Jurkat, Clone E6-1 (cell line): ENCODE results near the gene CDCP1.

Experiments
- DNase-seq: peaks from one replicate; pipeline ENCODE4 v3.0.0-alpha.2; 2011; ENCODE audit warnings: low read depth, low spot score
- H3K4me3 ChIP-seq: 2 replicates; pipeline ENCODE4 v1.5.1; 2011; ENCODE audit warnings: mild to moderate bottlenecking, low read length, control low read depth, moderate library complexity

CDCP1 gene

DNA sequence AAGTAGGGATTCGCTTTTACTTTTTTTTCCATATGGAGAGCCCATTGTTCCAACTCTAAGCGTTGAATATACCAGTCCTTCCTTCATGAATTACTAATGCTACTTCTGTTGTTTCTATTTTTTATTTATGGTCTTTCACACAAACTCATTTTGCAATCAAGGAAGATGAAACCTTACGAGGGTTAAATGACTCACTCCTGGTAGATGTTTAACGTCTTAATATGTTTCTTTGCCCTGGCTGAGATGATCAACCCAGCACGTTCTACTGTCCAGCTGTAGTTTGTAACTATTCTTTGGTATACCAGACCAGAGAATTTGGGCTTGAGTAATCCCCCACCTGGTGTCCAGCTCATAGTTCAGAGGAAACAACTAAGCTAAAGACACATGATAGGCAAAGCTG lies 23.1 kb downstream of the CDCP1 start:
- DNase-seq = no peak
- H3K4me3 ChIP-seq = no peak overlapping the region

DNA sequence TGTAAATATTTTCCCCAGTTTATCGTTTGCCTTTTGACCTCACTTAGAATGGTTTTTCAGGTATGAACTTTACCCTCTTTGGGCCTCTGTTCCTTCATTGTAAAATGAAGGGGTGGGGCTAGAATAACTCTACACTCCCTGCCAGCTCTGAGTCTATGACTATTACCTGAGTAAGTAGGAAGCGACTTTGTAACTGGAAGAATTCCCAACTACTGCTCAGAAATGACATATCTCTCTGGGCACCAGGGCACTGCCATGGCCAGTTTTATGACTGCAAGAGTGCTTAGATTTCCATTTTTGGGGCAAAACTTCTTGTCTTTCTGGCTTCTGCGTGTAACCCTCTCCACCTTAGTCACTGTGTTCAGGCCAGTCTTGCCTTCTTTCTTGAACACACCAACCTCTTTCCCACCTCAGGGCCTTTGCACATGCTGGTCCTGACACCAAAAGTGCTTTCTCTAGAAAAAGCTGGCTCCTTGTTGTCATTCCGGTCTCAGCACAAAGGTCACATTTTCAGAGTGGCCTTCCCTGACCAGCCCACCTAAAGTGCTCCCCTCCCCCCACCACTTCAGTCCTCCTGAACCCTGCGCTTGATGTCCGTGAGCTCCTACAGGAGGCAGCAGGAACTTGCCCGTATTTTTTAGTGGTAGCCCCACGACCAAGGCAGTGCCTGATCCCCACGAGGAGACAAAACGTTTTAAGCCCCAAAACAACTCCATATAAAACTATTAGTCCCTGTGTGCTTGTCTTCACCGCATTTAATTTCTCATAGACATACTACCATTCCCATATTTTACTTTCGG lies 25.6 kb downstream of the CDCP1 start:
- H3K4me3 ChIP-seq = no peak overlapping the region
- no peak for DNase-seq

DNA sequence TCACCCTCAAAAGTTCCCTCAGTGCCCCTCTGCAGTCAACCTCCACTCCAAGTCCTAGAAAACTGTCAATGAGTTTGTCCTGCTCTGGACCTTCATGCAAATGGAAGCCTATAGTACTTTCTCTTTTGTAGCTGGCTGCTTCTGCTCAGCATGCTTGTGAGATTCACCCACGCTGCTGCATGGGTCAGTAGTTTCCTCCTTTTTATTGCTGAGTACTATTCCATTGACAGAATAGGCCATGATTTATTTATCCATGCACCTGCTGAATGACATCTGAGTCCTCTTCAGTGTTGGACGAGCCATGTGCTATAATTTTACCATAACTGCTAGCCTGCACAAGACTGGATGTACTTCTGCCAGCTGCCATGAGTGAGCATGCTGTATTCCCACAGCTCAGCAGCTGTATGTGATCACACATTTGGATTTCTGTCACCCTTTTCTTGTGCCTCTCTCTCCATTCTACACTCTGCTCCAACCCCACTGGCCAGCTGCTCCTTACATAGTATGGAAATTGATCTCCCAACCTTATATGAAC lies 26.3 kb downstream of the CDCP1 start:
- no peak for DNase-seq
- H3K4me3 ChIP-seq = no peak overlapping the region

DNA sequence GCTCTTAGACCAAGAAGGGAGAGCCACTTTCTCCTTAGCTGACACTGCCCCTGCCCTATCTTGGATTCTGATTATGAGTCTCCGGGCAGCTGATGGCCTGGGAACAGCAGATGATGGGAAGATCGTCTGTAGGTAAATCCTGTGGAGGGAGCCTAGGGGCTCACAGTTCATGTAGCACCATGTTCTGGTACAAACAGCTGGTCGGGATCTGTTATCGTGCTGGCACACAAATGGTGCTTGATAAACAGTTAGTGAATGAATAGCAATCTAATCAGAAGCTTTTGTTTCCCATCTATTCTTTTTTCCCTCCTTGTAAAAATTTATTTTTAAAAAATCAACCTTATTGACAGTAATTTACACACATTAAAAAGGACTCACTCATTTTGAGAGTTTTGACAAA lies 26.8 kb downstream of the CDCP1 start:
- no peak overlapping the region for H3K4me3 ChIP-seq
- no peak for DNase-seq

DNA sequence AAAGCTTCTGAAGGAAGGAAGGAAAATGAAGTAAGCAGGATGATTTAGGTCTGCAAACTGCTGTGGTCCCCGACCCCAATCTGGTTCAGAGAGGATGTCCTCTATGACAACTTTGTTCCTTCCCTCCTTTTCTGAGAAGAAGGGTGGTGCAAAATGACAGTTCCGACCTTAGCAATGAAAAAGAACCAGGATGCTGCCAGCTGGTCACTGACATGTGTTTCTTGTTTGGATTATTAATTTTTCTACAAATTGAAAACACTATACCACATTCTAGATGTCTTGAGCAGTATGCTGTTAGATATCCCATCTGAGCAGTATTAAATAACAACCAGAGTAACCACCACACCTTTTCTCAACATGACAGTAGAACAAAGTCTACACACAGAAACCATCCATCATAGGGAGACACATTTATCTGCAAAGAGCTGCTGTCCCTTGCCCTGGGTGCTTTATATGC lies 27.5 kb downstream of the CDCP1 start:
- no peak overlapping the region for H3K4me3 ChIP-seq
- no peak for DNase-seq

DNA sequence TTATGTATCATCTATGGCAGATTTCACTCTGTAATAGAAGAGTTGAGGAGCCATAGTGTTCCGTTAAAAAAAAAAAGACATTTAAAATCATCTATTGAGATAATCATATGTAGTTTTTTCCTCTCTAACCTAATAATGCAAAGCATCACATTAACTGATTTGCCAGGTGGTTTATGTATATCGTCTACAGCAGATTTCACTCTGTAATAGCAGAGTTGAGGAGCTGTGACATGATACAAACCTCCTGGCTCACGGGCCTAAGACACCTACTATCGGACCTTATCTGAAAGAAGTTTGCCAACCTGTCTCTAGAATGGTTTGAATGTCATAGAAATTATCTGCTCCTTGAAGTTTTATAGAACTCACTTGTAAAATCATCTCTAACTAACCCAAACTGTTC lies 29.8 kb downstream of the CDCP1 start:
- no peak for DNase-seq
- no peak overlapping the region for H3K4me3 ChIP-seq

DNA sequence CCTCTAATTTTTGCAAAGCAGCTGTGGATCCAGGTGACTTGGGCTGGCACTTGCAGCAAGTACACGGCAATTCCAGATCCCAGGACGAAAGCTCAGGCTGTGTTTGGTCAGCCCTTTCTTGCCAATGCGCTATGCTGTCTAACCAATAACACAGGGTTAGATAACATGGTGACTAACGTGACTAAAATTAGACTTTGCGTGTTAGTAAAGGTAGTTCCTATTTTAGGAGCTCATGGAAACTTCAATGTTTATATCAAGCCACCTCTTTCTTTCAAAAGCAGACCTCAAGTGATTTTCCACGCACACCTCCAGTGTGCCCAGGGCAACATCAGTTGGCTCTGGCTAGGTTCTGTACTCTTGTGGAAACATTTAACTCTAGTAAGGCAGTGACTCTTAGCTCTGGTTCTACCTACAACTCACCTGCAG lies 32.5 kb downstream of the CDCP1 start:
- no peak for DNase-seq
- no peak overlapping the region for H3K4me3 ChIP-seq

DNA sequence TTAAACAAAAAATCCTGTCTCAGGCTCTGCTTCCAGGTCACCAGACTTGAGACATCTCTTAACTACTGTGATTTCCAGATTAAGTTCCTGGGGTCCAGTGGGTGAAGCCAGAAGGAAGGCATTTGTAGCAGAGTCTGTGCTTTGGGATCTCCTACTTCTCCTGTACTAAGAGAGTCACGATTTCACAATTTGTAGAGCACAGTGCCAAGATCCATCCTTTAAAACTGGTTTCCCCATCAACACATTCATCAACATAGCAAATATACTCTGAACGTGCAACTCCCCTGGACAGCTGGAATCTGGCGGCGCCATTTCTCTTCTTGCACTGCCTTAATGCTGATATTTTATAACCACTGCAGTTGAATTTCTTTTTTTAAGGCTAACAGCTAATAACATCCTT lies 33.2 kb downstream of the CDCP1 start:
- no peak for DNase-seq
- H3K4me3 ChIP-seq = no peak overlapping the region

DNA sequence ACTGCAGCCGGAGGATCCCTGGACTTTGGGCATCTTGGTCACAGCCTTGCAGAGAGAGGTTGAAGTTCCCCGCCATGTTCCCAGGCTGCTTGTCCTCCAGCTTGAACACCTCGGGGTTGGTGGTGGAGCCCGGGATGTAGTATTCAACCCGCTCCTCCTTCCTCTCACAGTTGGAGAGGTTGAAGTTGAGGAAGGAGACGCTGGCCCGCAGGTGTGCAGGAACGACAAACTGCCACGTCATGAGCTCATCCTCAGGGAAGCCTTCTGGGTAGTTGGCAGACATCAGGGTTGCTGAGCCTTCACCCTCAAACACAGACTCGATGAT lies 35.7 kb downstream of the CDCP1 start:
- peak overlapping the region; percentile 42 for H3K4me3 ChIP-seq
- DNase-seq = no peak

DNA sequence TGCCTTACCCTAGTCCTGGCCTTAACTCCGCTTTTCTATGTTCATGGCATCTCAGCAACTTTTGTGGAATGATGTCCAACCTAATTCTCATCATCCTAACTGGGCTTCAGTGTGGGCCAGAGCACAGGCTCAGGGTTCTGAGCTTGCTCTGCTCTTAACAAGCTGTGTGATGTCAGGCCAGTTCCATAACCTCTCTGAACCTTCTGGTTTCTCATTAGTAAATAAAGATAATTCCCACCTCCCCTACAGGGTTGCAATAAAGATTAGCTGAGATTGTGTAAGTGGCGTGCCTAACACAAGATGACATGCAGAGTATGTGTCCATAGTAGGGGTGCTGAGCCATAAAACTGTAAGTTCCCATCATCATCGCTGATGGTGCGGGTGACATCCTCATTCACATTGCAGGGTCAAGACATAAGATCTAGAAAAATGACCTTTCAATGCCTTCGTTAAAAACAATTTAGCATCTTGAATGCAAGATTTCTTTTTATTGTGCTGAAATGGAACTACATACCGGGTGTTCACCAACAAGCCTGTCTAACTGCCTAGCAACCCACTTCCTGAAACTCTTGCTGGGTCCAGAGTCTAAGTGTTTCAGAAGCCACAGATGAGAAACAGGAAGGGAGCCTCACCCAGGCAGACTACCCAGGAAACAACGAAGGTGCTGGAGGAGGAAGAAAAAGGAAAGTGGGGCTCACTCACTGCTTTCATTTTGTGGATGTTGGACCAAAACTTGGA lies 36.2 kb downstream of the CDCP1 start:
- DNase-seq = peak; percentile 89
- H3K4me3 ChIP-seq = peak overlapping the region; percentile 42

DNA sequence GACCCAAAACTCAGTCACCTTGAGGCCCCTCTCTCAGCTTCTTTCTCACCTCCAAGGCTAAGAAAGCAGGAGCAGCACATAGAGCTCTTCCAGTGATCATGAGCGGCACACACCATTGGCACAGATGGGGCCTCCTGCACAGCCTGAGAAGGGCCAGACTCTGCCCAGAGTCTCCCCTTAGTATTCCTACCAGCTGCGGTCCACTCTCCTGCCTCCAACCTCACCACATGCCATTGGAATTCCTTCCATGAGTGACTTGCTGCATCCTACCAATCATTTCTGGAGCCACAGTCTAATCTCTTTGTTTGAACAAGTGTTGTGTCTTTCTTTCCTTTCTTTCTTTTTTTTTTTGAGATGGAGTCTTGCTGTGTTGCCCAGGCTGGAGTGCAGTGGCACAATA lies 39.3 kb downstream of the CDCP1 start:
- no peak for DNase-seq

DNA sequence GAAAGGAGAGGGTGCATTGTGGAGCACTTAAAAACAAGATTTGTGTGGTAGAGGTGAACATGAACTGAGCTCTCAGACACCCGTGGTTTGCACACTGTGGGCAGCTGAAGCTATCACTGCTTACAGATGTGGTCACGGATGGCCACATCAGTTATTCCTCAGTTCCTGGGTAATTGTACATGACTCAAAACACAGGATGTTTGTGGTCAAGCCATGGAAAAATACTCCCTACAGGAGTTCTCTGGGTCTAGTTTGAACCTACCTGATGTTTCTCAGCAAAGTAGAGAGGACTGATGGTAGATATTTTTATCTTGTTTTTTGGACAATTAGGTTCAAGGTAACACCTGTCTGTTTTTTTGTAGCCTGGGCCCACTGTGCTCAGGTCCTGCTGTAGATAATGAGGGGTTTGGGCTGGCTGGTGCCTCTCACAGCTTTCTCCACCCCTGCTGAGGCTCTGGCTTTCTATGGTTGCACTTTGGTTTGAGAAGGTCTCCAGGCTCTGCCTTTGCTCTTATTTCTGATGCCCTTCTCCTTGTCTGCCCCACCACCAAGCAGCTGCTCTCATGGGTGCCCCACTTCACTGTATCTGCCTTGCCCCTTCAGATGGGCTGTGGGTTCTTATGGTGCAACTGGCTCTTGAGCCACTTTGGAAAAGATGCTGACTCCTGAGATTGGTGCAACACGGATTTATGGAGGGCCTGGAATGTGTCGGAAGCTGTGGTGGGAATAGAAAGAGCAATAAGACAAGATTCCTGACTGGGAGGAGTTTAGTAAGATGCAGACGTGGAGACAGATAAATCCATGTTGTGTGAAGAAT lies 40.1 kb downstream of the CDCP1 start:
- no peak overlapping the region for H3K4me3 ChIP-seq
- DNase-seq = peak; percentile 97

More for the DNA sequence above, 39.3 kb downstream of the CDCP1 start:
- no peak overlapping the region for H3K4me3 ChIP-seq

DNA sequence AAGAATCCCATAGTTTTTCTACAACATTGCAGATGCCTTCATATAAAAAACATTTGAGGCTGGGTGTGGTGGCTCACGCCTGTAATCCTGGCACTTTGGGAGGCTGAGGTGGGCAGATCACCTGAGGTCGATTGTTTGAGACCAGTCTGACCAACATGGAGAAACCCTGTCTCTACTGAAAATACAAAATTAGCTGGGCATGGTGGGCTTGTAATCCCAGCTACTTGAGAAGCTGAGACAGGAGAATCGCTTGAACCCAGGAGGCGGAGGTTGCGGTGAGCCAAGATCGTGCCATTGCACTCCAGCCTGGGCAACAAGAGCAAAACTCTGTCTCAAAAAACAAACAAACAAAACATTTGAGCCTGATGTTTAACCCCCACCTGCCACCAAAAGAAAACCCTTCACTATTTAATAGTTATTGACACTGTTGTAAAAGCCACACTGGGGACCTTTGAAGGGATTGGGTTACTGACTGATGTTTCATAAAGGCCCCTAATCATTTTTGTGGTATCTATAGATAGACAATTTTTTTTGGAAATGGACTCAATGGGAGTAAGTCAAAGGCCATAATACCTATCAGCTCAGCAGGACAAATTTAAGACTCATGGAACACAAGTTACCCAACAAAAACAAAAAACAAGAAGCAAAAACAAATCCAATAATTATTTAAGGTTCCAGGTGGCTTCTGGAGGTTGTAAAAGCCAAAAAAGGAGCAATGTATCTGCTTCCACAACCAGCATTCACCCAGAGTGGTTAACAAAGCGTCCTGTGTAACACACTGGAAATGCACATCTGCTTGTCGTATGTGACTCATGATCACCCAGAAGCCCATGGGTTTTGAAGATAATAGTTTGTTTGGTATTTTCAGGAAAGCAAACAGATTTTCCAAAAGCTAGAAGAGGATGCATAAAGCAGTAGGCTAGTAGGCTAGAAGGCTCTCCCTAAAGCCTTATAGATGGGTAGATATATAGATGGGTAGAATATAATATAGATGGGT lies 41.2 kb downstream of the CDCP1 start:
- no peak overlapping the region for H3K4me3 ChIP-seq
- no peak for DNase-seq

DNA sequence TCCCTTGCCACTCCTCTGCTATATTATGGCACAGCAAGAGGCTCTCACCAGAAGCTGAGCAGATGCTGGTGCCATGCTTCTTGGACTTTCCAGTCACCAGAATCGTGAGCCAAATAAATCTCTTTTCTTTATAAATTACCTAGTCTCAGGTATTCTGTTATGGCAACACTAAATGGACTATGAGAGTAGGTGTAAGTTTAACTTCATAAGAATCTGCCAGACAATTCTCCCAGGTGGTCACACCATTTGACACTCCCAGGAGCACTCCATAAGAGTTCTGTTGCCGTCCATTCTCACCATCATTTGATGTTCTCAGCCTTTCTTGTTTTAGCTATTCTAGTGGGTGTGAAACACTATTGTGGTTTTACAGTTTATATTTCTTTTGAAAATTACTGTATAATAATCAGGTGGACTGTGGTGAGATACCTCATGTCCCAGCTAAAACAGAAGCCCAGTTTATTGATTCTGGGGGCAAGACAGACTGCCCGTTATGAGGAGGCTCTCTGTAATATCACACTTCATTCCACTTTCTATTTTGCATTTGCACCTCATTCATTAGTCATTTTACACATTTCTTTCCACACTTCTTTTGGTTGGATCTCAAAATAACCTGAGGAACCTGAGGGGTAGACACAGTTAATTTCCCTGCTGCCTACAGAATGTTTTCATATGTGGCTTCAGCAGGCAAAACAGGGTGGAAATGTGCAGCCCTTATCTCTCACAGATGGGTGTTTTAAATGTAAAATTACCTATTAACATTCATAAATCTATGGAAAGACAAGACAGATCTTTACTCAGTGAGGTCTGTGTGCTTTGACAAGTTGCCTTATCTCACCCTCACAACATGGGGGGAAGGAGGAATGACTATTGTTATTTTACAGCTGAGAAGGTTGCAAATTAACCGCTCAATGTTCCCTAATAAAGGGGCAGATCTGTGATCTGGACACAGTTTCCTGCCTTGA lies 42.1 kb downstream of the CDCP1 start:
- no peak overlapping the region for H3K4me3 ChIP-seq

DNA sequence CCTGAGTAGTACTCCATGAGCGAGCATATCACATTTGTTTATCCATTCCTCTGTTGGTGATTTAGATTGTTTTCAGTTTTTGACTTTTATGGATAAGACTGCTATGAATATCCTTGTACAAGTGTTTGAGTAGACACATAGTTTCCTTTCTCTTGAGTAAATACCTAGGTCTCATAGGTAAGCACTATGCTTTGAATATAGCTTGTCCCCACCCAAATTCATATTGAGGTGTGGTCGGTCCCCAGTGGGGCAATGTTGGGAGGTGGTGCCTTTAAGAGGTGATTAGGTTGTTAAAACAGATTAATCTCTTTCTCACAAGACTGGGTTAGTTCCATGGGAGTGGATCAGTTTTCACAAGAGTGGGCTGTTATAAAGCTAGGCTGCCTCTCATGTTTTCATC lies 42.8 kb downstream of the CDCP1 start:
- DNase-seq = no peak
- no peak overlapping the region for H3K4me3 ChIP-seq

More for the DNA sequence above, 42.1 kb downstream of the CDCP1 start:
- DNase-seq = no peak

DNA sequence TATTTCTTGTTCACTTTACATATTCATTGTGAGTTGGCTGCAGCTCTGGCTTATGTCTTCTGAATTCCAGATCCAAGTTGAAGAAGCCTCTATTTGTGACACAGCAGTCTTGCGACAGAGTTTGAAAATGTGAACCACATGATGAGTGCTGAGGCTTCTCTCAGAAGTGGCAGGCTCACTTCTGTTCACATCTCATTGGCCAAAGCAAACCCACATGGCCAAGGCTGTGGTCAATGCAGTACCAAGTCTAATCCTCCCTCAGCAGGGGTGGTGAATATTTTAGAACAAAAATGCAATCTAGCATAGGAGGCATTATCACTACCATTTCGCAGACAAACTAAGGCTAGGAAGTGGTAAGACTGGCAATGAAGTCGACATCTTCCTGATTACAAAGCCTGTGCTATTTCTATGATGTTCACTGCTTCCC lies 45.2 kb downstream of the CDCP1 start:
- no peak for DNase-seq
- H3K4me3 ChIP-seq = no peak overlapping the region

DNA sequence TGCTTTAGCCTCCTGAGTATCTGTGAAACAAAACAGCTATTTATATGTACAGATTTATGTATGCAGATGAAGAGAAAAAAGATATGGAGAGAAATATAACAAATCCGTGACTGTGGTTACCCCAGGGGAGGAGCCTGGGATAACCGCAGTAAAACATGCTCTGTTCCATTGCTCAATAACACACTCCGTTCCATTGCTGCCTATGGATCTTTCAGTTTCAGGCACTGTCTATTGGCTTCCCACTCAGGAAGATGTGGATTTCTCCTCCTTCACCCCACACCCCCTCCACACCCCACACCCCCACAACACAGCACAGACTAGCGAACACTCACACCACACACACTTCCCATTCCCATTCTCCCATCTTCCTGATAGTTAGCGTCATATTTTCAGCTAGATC lies 47.9 kb downstream of the CDCP1 start:
- no peak for DNase-seq
- H3K4me3 ChIP-seq = no peak overlapping the region
